ENCODE measurements around the gene LILRA5.

LILRA5 gene

GRCh38 chr19:54312011-54312410 is 955 bp downstream of the LILRA5 start:
- no peaks in the 10 kb centered on the region for H3K4me1 ChIP-seq (ENCODE audit: low read length)
- H3F3A ChIP-seq (ENCODE audit: insufficient read depth, low read length), result no peaks in the 10 kb centered on the region
- H2AFZ ChIP-seq (ENCODE audit: low read length), result no peak overlapping the region
- H3K4me2 ChIP-seq (ENCODE audit: low read depth, low read length), result no peak overlapping the region
- no peak overlapping the region for H3K4me3 ChIP-seq (ENCODE audit: low read length)
- H4K20me1 ChIP-seq (ENCODE audit: insufficient read depth, low read length), result no peaks in the 10 kb centered on the region
- TF ChIP-seq EZH2phosphoT487 (IDR thresholded peaks at IDR 0.05; ENCODE audit: low read length) (no peak), CTCF (IDR thresholded peaks at IDR 0.05; ENCODE audit: low read length) (no peak), EZH2 (optimal IDR thresholded peaks at IDR 0.05; ENCODE audit: low read depth, low read length) (no peak)
- H3K9me2 ChIP-seq (replicated peaks; ENCODE audit: insufficient read depth, low read length), result no peaks in the 10 kb centered on the region
- no peak overlapping the region for H3K9ac ChIP-seq (ENCODE audit: low read length)
- H3K36me3 ChIP-seq (replicated peaks; ENCODE audit: insufficient read depth, low read length), result no peaks in the 10 kb centered on the region
- DNase-seq, result no peak
- no peak overlapping the region for H3K27ac ChIP-seq (ENCODE audit: low read length)
- peaks cover 86% of the 10 kb centered on the region for H3K27me3 ChIP-seq (replicated peaks; ENCODE audit: insufficient read depth, low read length)
- H3K79me2 ChIP-seq (ENCODE audit: low read length), result no peaks in the 10 kb centered on the region
- no peaks in the 10 kb centered on the region; the same call in 1 of the 2 replicates for H3K9me3 ChIP-seq (replicated peaks; ENCODE audit: insufficient read depth, low read length)

GRCh38 chr19:54311486-54311885 is 1.5 kb downstream of the LILRA5 start:
- no peaks in the 10 kb centered on the region for H3K79me2 ChIP-seq (ENCODE audit: low read length)
- H2AFZ ChIP-seq (ENCODE audit: low read length), result no peak overlapping the region
- H3K4me3 ChIP-seq (ENCODE audit: low read length), result no peak overlapping the region
- DNase-seq, result no peak
- TF ChIP-seq CTCF (IDR thresholded peaks at IDR 0.05; ENCODE audit: low read length) (no peak), EZH2 (optimal IDR thresholded peaks at IDR 0.05; ENCODE audit: low read depth, low read length) (no peak), EZH2phosphoT487 (IDR thresholded peaks at IDR 0.05; ENCODE audit: low read length) (no peak)
- H3K9ac ChIP-seq (ENCODE audit: low read length), result no peak overlapping the region
- no peaks in the 10 kb centered on the region; the same call in 1 of the 2 replicates for H3K9me3 ChIP-seq (replicated peaks; ENCODE audit: insufficient read depth, low read length)
- no peaks in the 10 kb centered on the region for H3K36me3 ChIP-seq (replicated peaks; ENCODE audit: insufficient read depth, low read length)
- no peaks in the 10 kb centered on the region for H3F3A ChIP-seq (ENCODE audit: insufficient read depth, low read length)
- peaks cover 81% of the 10 kb centered on the region for H3K27me3 ChIP-seq (replicated peaks; ENCODE audit: insufficient read depth, low read length)
- H4K20me1 ChIP-seq (ENCODE audit: insufficient read depth, low read length), result no peaks in the 10 kb centered on the region
- no peak overlapping the region for H3K4me2 ChIP-seq (ENCODE audit: low read depth, low read length)
- H3K9me2 ChIP-seq (replicated peaks; ENCODE audit: insufficient read depth, low read length), result no peaks in the 10 kb centered on the region
- no peak overlapping the region for H3K27ac ChIP-seq (ENCODE audit: low read length)
- no peaks in the 10 kb centered on the region for H3K4me1 ChIP-seq (ENCODE audit: low read length)

GRCh38 chr19:54310543-54310942 is 2.4 kb downstream of the LILRA5 start:
- no peaks in the 10 kb centered on the region for H4K20me1 ChIP-seq (ENCODE audit: insufficient read depth, low read length)
- no peaks in the 10 kb centered on the region for H3K36me3 ChIP-seq (replicated peaks; ENCODE audit: insufficient read depth, low read length)
- no peak for TF ChIP-seq CTCF (IDR thresholded peaks at IDR 0.05; ENCODE audit: low read length)
- TF ChIP-seq EZH2 (optimal IDR thresholded peaks at IDR 0.05; ENCODE audit: low read depth, low read length), result no peak
- TF ChIP-seq EZH2phosphoT487 (IDR thresholded peaks at IDR 0.05; ENCODE audit: low read length), result no peak
- DNase-seq, result no peak
- no peak overlapping the region for H3K4me3 ChIP-seq (ENCODE audit: low read length)
- peaks cover 78% of the 10 kb centered on the region for H3K27me3 ChIP-seq (replicated peaks; ENCODE audit: insufficient read depth, low read length)
- H3K4me1 ChIP-seq (ENCODE audit: low read length), result no peaks in the 10 kb centered on the region
- H3K9me3 ChIP-seq (replicated peaks; ENCODE audit: insufficient read depth, low read length), result no peaks in the 10 kb centered on the region
- H3K9ac ChIP-seq (ENCODE audit: low read length), result no peak overlapping the region
- H3K79me2 ChIP-seq (ENCODE audit: low read length), result no peaks in the 10 kb centered on the region
- H3K4me2 ChIP-seq (ENCODE audit: low read depth, low read length), result no peak overlapping the region
- no peaks in the 10 kb centered on the region for H3F3A ChIP-seq (ENCODE audit: insufficient read depth, low read length)
- H2AFZ ChIP-seq (ENCODE audit: low read length), result no peak overlapping the region
- H3K9me2 ChIP-seq (replicated peaks; ENCODE audit: insufficient read depth, low read length), result no peaks in the 10 kb centered on the region
- H3K27ac ChIP-seq (ENCODE audit: low read length), result no peak overlapping the region
